Measurements from ENCODE around the gene LY6G6C.

LY6G6C gene

DNA sequence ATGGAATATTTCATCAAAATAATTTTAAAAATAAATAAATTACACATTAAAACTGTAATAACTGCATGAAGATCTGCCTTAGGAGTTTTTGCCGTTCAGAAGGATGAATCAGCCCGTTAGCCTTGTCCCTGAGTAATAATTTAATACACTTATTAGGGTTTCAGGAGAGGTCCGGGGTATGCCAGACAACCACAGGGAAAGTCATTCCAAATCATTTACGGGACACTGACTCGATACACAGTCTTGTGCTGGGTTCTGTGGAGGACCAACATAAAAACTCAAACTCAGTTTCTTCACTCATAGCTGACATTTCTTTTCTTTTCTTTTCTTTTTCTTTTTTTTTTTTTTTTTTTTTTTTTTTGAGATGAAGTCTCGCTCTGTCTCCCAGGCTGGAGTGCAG, 15.6 kb downstream of the LY6G6C start:
- no peak for DNase-seq

DNA sequence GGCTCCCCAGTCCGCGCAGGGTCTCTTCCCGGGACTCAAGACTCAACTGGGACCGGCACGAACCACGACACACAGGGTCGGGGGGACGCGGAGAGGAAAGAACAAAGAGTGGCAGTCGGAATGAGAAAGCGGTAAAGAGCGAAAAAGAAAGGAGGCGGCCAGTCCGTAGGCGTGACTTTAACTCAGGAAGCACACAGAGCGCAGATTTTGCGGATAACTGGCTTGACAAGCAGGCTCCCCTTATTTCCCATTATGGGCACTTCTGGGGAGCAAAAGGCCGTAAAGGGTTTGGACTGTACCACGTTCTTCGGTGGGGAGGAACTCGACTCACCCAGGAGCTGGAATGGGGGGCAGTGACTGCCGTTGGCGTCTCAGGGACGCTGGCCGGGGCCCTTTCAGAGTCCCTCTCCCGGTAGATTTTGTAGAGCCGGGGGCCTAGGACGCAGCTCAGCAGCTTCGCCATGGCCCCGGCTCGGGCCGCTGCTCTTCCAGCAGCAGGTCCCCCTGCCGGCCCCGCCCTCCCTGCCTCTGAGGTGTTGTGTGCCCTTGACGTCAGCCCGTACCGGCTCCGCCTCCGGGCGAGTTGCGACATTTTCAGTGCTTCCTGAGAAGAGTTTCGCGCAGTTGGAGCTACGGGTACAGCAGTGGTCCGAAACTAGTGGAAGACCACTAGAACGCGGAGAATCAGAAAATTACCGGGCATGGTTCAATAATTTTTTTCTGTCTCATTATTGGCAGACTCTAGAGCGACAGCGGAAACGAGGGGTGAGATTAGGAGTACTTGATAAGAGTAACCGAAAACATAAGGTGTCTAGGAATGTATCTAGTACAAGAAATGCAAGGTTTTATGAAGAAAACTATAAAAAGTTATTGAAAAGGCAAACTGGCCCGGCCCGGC, 18.5 kb downstream of the LY6G6C start, which contains the start of gene ABHD16A:
Gene ABHD16A, minus strand, starts transcription at position 506 of the 898 bp plus-strand sequence. Its CDS starts 43 bp downstream, at position 463.
- peak; percentile 98 for DNase-seq

DNA sequence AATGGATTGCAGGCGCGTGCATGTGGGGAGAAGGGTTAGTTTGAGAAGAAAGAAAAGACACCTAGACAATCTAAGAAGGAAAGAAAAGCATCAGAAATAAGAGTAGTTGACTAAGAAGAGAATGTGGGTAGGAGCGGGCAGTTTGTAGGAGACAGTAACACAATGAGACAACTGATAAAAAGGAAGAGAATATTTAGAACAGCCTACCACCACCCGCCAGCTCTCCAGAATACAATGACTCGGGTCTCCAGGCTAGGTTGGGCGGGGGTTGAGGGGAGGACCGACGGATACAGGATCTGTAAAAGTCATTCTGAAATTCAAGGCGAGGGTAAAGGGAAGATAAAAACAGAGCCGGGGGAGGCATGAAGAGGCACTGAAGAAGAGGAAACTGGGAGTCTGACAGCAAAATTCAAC, 19.1 kb downstream of the LY6G6C start:
- no peak for DNase-seq

DNA sequence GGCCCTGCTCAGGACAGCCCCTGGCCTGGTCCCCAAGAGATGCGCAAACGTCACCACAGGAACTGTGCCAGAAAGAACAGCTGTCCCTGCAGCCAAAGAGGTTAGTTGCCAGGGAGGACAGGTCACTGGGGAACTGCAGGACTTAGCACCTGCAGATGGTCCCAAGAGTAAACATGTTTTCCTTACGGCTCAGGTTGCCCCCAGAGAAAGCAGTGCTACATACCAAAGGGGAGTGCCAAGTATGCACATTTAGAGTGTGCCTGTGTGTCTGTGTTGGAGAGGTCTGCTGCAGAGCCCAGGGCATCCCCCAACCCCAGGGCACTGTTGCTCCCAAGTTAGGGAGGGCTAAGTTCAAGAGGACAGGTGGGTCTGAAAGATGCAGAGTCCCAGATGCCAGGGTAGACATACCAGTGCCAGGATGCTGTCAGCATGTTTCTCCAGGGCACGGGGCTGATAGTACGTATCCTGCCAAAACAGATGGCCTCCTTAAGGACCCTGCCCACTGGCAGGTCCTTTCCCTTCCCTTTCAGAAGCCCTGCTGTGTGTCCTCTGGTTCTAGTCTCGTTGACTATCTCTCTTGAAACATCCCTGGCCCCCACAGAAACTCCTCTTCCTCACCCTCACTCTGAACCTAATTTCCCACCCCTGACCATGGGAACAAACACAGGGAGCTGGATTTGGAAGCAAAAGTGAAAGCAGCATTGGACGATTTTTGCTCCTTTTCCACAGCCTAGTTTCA, 19.7 kb downstream of the LY6G6C start:
- no peak for DNase-seq

DNA sequence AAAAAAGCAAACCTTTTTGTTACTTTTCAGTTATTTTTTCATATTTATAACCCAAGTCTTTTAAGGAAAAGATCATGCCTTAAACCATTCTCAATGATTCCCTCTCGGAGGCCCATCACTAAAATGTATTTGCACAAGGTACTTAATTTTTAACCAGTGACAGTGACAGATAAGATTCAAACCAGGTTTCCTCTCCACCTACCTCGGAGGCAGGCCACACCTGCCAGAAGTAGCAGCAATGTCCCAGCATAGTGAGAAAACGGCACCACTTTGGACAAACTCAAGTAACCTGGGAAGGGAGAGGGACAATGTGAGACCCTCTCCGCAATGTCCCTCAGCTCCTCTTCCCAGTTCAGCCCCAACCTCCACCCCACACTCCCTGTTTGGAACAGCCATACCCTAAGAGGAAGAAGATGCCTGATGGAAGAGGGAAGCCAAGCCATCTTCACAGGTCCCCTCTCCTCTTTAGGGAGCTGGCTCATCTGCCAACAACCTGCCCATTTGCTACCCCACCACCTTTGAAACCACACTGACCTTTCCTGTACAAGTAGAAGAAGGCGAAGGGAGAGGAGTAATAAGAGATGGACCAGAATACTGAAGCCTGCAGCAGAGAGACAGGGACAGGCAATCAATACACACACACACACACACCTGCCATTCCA, 20.7 kb downstream of the LY6G6C start:
- DNase-seq = no peak

DNA sequence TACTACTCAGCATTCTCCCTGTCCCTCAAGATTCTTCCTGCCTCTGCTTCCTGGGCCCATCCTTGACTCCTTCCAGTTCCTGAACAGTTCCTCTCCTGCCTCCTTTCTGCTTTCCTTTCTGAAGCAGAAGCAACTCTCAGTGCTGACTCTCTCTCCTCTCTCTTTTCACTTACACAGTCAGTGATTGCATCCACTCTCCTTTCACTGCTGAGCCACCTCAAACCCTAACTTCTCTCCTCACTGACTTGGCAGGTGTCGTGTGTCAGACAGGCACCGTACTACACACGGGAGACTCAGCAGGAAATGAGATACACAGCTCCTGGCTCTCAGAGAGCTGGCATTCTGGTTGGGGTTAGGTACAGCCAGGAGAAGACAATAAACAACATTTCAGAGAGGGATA, 24.0 kb downstream of the LY6G6C start:
- no peak for DNase-seq

DNA sequence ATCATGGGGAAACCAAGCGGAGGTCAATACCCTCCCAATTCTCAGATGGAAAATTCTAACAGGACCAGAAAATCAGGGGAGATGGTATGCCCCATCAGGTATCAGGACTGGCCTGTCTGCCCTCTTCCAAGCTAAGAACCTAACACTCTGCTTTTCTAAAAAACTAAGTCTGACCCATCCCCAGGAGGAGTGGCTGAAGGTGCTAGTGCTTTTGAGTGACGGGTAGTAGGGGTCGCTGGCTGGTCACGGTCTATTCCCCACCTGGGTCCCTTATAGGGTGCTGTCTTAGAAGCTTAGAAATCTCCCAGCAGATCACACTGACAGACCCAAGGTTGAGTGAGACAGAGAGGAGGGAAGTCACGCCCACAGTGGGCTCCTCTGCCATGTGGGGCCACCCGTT, 28.0 kb downstream of the LY6G6C start:
- no peak for DNase-seq

DNA sequence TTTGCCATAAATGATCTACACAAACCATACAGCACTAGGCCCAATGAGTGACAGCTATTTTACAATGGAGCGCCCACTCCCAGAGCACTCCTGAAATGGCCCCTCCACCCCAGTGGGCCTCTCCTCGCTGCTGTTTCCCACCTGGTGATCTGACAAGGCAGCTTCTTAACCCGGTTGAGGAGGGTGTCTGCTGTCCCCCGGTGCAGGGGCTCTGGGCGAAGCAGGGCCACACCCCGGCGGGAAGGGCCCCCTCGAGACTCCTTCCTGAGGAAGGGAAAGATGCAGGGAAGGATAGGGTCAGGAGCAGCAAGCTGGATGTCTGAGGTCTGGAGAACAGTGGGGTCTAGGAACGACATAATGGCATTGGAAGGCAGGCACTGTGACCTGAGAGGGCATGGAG, 28.7 kb downstream of the LY6G6C start:
- no peak for DNase-seq

DNA sequence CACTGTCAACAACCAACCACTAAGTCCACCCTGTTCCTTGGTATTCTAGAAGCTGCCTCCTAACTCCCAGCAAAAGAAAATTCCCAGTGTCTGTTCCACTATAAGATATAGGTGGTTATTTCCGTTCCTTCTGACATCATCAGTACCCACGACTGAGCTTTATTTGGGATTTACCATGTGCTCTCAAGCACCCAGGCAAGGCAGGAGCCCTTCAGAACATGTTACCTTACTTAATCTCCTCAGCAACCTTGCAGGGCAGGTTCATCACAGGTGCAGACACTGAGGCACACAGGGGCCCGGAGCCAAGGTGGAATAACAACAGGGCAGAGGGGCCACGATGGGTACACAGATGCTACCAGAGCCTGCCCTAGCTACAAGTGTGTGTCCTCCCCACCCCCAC, 29.2 kb downstream of the LY6G6C start:
- DNase-seq = no peak

DNA sequence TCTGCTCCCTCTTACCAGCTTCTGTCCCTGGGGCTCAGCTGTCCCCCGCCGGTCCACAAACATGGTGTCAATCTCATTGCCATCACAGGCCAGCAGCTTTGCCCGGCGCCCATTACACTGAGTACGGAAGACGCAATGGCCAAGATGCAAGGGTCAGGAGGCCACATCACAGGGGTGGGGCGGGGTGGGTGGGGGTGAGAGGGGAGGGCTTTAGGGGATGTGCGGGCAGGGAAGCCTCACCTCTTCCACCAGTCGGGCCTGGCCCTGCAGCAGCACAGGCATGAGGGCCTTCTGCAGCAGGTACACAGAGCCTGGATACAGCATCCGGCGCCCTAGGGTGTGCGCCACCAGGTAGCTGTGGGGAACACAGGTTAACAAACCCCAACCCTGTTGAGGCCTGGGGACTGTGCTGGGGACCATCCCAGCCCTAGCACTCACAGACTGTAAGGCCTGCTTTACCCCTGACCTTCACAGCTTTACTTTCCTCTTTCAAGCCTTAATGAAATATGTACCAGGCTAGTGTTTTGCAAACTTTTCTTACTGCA, 29.9 kb downstream of the LY6G6C start:
- no peak for DNase-seq

DNA sequence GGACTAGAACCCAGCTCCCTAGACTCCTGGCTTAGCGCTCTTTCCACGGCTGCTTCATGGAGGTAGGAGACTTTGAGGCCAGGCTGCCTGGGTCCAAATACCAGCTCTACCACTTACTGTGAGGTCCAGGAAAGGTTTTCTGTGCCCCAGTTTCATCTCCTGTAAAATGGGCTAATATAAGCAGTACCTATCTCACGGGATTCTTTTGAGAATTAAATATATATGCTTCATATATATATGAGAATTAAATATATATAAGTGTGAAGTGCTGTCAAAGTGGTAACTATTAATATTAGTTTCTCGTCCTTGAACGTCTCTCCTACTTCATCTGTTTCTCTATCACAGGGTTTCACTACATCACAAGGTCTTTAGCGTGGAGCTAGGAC, 30.5 kb downstream of the LY6G6C start:
- DNase-seq = no peak

DNA sequence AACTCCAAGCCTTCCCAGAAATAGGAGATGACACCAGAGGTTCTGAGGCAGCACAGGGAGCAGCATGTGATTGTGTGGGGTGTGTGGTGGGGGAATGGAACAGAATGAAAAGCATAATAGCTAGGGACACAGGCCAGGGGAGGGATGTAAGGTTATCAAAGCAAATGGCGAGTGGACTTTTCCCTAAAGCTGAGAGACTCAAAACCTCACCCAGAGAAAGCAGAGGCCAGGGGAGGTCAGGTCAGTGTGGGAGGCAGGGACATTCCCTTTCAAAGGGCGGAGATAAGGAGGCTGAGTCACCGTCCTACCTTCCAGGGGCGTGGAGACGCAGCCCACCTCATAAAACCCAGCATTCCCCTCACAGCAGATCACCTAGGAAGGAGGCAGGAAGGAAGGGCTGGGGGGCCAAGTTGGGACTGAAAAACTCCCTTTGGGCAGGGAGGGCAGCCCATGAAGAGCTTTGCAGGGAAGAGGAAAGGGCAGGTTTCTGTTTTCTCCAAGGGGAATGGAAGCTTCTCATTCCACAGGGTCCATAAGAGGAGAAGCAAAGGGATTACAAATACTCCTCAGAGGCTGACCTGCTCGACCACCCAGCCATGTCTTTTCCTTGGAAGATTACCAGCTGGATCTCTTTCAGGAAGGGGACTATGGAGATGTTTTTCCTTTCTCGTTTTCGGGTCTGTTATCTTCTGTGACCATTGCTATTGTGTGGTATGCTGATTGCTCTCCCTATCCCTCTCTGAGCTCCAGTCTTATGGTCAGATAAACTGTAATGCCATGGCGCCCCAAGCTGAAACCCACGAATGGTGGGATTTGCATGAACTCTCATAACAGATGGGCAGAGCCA, 31.1 kb downstream of the LY6G6C start:
- no peak for DNase-seq

DNA sequence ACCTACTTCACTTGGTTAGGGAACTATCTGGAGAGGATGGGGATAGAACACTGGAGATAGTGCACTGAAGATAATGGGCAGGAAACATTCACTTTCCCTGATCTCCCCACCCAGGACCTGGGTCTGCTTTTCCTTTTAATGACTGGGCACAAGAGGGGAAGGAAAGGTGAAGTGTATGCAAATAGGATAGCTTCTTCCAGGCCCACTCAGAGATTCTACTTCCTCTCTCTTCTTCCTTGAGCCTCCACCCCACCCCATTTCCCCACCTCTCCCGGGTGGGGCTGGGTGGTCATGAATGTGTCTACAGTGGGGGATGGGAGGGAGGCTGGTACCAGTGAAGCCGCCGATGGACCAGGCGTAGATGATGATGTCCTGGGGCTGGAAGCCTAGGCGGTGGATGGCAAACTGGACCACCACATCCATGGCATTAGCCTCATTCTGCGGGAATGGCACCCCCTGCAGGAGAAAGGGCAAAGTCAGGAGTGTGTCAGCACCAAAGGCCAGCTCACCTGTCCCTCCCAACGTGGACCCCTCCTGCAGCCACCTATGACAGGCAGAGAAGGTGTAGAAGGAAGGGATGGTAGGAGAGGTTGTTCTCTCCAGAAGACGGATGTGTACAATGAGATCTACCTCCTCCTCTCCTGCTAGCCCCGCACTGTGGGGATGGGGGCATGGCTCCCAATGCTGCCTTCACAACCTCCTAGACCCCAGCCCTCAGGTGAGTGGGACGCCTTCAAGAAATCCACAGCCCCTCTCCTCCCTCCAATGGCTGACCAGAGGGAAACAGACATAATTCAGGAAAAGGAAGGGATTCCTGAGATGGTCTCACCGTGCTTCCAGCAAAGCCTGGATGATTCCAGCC, 32.1 kb downstream of the LY6G6C start:
- DNase-seq = no peak

DNA sequence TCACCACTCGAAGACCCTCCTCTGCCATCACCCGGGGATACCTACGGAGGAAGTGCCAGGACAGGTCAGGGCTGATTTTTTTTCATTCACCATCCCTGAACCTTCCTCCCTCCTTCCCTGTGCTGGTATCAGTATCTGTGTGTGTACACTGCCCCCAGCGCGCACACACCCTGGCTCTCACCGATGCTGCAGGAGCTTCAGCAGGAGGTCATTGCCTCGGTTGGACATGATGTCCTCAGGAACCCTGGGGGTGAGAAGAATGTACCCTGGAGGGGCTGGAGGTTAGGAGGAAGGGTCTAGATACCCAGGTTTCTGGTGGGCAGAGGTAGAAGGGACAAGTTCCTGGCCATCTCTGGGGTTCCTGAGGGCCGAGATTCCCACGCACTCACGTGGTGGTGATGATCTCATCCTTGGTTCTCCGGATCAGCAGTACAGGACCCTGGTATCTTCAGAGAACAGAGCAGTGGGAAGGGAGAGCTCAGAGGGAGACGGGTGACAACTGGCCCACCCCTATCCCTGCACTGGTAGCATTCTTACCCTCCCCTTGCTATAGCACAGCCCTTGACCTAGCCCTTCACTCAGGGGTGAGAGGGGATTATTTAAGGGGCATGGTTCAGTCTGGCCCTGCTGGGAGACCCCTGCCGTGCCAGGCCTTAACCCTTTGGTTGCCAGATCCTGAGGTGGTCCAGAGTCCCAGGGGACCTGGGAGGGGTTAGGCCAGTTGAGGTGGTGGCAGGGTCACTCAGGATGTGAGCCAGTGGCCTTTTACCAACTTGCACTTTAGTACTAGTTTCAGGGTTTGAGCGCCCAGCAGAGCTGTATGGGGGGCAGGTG, 33.5 kb downstream of the LY6G6C start:
- DNase-seq = no peak

DNA sequence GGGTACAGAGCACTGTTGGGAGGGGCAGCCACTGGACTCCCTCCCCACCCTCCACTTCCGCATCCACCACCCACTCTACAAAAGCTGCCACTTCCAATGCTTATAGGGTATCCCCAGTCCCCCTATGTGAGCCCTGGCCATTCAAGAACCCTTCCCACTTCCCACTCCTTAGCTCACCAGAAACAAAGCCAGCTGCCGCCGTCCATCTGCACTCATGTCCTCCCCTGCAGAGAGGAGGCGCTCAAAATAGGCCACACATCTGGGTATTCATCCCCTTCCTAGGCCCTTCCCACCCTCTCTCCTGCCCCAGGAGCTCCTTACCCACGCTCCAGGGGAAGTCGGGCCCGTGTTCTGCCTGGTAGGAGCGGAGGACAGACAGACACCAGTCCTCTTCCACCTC, 34.2 kb downstream of the LY6G6C start:
- DNase-seq = no peak

DNA sequence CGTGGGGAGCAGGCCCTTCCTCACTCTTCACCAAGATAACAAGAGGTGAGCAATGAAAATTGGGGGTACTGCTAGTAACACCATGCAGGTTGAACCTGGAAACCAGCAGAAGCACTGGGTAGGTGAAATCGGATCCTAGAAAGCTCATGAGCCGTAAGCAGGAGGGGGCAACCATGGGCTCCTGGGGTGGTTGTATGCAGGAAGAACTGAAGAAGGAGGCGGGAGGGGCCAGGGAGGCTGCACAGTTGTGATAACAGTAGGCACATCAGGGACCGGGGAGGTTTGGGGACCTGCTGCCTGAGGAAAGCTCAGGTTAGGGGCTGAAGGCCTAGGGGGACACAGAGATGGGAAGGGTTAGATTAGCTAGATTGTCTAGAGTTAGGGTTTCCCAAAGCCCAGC, 35.1 kb downstream of the LY6G6C start:
- no peak for DNase-seq

DNA sequence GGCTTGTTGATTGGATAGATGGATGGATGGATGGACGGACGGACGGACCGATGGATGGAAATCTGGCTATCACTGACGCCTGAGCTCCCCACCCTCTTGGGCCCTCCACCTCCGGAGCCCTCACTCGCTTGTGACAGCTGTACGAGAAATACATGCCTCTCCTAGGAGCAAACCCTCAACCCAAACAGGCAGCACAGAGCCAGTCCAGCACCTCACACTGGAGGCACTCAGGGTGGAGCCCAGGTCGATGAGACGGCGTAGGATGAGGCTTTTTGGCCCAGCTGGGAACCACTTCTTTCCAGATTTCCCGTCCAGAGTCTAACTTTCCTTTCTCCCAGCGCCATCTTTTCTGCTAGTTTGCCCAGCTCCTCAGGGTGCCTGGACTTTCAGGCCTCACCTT, 38.0 kb downstream of the LY6G6C start:
- DNase-seq = no peak

DNA sequence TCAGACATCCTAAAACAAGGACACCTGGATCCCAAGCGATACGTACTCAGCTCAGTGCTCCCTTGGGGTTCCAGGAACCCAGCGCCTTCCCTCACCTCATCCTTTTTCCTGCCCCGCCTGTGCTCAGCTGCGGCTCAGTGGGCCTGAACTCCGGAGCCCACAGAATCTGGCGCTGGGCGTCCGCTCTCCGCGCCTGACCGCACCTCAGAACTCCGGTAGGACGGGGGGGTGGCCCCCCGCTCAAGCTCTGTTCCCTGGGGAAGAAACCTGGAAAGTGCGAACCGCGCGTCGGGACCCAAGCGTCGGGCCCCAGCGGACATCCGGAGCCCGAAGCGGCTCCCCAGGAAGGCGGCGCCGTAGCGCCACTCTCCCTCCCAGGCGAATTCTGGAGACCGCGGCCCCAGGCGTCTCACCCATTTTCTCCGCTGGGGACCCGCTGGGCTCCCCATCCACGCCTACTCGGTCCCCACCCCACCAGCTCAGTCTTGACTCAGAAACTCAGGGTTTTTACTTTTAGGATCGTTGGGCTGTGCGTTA, 40.3 kb downstream of the LY6G6C start:
- DNase-seq = peak; percentile 50

DNA sequence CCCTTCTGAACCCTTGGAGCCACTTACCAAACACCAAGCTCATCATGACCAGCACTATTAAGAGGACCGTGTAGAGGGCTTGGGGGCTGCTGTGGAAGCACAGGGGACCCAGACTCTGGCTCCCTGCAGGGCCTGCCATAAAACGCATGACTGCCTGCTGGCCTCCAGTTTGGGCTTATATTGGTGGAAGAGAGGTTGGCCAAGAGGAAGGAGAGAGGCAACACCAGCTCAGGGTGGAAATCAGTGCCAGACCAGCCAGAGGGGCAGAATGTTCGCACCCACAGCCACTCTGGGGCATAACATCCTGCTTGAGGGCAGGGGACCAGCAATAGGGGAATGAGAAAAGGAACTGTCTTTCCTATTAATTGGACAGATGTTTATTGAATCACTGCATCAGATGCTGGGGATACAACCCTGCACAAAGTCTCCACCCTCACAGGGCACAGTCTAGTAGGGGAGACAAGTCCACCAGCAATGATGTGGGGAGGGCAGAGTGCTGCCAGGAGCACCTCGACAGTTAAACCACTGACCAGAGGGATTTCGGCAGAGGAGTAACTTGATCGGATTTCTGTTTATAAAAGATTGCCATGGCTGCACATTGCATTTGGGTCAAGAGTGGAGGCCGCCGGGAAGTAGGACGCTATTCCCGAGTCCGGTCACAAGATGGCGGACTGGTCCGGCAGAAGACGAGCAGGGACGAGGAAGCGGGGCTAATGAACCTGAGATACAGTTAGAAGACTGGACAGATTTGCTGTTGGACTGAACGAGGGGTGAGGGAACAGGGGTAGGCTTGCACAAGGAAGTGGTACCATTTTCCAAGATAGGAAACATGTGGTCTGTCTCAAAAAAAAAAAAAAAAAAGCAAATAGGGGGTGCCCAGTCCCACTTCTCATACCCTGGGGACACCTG, 41.1 kb downstream of the LY6G6C start, which contains the start of gene LY6G5C:
Gene LY6G5C, minus strand, starts transcription at position 842 of the 909 bp plus-strand sequence. Its CDS starts 694 bp downstream, at position 148.
- DNase-seq = peak; percentile 80

Measured in fibroblast of skin of back (primary cell).